SH-SY5Y (cell line): ENCODE measurements around the gene MSI2.
A peak's percentile ranks its signal among the peaks of the same experiment; 100 is the strongest.

Experiments
- GATA2 ChIP-seq: IDR thresholded peaks from 2 replicates; pipeline ENCODE4 v1.6.1; 2011; ENCODE audit warnings: mild to moderate bottlenecking, low read depth, low read length
- GATA3 ChIP-seq: IDR thresholded peaks from 2 replicates; pipeline ENCODE4 v1.6.1; 2011; ENCODE audit warnings: low read depth, mild to moderate bottlenecking, low read length, moderate library complexity

Gene MSI2

DNA sequence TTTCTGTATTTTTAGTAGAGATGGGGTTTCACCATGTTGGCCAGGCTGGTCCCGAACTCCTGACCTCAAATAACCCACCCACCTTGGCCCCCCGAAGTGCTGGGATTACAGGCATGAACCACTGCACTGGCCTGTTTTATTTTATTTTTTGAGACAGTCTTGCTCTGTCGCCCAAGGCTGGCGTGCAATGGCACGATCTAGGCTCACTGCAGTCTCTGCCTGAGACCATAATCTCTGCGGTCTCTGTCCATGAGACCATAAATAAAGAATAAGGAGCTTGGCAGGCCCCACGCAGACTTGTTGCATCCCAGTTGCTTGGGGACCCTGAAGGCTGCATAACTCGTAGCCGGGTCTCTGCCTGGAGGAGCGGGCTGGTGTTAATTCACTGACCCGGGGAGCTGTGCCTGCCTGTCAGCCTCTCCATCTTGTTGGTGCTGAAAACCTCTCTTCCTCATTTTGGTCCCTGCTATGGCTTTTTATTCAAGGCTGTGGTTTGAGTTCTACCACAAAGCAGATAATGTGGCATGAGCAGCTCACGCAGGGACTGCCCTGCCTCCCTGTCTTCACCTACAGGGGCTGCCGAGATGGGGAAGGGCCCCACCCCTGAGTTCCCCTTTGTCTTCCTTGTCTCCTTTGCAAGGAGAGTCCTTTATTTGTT, 82.1 kb downstream of the MSI2 start:
- TF ChIP-seq GATA2 (no peak), GATA3 (no peak)

DNA sequence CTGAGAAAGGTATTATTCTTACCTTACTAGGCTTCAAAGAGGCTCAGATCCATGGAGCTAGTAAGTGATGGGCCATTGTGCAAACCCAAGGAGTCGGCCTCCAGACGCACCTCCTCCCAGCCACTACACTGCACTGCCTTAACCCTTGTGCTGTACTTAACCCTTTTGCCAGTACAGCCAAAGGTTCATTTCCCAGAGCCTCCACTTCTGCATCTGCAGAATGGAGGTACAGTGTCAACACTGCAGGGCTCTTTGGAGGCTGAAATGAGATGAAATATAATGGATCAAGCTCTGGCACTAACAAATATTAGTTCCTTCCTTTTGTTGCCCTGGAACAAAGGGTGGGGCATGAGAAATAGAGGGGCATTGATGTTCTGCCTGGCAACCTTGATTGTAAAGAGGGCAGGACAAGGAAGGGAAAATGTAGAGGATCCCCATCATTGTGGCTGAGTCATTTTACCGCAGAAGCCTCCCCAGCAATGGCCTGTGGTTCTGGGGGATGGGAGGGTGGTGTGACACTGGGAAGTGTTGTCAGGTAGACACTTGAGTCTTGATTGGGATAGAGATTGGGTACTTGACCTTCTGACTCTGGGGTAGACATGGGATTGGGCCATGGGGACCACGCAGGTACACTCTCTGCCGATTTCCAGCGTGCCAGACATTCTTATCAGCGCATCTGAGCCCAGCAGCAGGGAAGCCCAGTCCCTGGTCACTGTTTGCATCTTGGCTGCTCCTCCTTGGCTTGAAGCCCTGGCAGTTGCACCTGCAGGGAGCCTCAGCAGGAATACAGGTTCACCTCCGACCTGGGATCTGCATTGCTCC, 84.0 kb downstream of the MSI2 start:
- TF ChIP-seq GATA3 (no peak), GATA2 (peak; percentile 55)

DNA sequence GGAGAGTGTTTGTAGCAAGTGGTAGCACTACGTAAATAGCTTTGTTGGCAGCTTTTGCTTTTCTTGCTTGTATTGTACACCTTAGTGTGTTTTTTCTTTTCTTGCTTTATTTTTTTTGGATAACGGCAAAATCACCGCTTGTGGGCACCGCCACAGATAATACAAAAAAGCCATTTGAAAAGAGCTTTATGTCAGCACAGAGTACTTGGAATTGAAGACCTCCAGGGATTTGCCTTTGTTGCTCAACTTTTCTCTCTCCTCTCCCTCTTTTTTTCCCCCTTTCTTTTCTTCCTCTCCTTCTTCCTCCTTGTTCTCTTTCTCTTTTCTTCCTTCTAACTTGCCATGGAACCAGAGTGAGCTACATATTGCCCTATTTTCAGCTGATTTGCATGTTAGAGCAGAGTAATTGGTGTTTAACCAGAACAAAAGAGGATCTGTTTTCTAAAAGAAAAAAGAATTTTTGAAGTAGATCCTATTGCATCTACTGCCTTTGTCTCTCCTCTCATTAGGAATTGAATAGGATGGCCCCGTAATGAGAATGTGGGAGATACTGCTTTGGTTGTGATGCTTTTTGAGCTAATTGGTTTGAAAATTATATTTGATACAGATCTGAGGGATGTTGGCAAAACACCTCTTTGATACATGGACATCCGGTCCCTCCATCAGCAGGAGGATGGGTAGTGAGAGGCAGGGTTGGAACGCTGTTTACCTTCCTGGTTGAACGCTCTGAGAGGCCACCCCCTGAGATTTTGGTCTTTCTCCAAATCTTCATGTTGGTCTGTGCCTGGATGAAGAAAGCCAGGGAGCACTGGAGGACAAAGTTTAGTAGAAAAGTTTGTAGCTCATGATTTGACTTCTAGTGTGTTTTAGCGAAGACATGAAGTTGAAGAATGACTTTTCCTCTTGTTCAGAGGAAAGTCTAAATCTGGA, 85.6 kb downstream of the MSI2 start:
- TF ChIP-seq GATA3 (no peak), GATA2 (no peak)

DNA sequence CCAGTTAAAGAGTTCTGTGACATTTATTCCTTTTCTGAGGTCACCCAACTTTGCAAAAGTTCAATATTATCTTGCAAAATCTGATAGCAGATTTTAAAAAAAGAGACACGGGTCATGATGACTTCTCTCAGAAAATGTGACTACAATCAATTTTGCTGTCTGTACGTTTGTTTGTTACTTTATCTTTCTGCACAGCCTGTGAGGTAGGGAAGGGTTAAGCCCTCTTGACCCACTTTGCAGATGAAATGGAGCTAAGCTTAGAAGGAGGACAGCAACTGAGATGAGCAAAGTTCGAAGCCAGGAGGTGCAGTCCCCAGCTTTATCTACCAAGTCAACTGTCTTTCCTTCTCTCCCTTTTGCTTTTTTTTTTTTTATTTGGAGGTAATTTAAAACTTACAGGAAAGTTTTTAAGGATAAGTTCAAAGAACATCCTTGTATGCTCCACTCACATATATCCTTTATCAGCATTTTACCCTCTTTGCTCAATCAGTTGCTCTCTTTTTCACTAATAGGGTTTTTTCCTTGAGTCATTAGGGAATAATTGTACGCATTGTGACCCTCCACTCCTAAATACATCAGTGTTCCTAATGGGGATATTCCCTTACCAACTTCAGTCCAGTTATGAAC, 86.8 kb downstream of the MSI2 start:
- TF ChIP-seq GATA3 (no peak), GATA2 (no peak)

DNA sequence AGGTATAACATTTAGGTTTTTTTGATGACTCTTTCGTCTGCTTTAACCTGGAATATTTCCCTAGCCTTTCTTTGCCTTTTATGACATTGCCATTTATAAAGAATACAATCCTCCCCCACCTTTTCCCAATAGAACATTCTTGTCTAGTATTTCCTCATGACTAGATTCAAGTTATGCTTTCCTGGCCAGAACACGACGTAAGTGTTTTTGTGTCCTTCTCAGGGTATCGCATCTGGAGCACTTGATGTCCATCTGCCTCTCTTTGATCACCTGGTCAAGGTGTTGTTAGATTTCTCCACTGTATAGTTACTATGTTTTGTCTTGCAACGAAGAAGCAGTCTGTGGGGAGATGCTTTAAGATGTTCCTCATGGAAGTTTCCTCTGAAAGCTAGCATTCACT, 87.4 kb downstream of the MSI2 start:
- no peak for TF ChIP-seq GATA3

DNA sequence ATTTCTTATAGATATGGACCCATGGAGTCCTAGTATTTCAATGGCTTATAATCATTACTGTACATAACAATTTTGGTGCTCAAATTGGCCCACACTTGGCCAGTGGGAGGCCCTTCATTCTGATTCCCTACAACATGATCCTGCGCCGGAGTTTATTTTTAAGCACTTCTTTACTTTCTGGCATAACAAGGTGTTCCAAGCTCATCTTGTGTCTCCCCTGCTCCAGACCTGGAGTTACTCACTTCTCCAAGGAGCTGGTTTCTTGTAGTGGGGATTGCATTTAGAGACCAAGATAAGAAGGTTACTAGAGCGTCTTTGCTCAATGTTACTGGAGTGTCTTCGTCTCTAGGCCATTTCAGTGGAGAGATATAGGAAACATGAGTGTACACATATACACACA, 87.9 kb downstream of the MSI2 start:
- TF ChIP-seq GATA3 (no peak), GATA2 (no peak)

DNA sequence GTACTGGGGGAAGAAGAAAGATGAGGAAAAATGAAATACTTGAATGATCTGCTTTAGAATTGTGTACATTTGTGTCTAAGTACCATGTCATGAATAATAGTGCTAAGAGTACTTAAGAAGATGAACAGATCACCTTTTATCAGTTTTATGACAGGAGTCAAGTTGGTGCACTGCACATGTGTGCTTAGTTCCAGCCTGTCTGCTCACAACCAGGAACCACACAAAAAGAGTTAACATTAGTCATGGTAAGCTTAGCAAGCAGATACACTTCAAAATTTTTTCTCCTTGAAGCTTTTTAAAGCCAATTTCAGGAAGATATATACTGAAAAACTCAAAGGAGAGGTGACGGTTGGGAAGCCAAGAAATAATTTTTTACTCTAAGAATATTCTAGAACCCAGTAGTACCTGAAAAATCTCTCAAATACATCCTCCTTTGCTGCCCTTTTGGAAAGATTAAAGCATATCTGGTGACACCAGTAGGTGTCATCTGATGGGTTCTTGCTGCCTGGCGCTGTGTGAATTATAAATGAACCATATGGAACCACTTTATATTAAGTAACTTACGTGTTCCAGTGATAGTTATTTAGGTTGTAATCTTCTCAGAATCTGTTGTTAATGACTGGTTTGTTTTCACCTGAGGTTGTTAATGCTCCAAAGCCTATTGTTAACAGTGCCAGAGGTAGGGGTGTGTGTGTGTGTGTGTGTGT, 93.4 kb downstream of the MSI2 start:
- TF ChIP-seq GATA2 (no peak), GATA3 (no peak)

DNA sequence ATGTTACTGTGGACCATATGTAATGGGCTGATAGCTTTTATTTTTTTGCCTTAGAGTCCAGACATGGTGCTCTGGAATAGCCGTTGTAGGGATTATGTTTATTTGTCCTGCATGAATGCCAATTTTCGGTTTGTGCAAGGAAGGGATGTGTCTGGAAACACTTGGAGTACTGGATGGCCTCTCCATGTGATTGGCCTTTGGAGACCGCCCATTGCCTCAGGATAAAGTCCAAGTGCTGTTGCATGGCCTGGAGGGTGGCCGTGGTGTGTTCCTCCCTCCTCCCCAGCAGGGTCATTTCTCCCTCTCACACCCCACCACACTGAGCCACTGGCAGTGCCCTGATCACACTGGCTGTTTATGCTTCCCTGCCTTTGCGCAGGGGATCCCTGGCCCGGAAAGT, 93.9 kb downstream of the MSI2 start:
- no peak for TF ChIP-seq GATA3
- TF ChIP-seq GATA2, result no peak

DNA sequence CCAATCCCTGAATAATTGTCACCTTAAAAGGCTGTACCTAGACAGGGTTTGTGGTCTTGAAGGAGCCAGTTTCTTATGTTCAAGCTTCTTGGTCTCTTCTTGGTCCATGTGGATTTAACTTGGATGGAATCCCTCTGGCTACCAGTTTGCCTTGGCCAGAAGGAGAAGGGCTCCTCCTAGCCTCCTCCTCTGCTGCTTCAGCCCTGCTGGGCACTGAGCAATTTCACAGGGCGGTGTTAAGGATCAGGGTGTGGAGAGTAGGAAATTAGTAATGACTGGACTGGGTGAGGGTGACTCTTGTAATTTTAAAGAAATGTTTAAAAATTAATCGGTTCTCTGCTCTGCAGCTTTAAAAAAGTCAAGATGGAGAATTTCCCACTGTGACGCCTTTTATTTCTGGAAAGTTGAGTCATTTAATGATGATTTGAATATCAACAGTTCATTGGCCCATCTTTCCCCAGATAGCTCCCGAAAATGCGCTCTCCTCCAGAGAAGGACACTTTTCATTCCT, 96.4 kb downstream of the MSI2 start:
- TF ChIP-seq GATA3, result no peak
- no peak for TF ChIP-seq GATA2

DNA sequence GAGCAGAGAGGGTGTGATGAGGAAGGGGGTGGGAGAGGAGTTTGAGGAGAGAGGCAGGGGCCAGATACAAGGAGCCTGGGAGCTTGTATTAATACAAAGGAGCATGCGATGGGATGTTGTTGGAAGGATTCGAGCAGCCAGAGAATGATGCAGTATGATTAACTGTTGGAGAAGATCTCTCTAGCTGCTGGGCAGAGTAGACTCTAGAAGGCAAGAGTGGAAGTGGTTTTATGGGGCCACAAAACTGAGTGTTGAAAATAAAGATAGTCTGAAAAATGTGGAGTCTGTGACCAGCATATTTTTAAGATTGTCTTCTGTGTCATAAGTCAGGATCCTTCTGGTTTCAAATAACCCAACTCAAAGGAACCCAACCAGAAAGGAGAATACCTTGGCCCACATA, 98.3 kb downstream of the MSI2 start:
- TF ChIP-seq GATA2 (no peak), GATA3 (no peak)

DNA sequence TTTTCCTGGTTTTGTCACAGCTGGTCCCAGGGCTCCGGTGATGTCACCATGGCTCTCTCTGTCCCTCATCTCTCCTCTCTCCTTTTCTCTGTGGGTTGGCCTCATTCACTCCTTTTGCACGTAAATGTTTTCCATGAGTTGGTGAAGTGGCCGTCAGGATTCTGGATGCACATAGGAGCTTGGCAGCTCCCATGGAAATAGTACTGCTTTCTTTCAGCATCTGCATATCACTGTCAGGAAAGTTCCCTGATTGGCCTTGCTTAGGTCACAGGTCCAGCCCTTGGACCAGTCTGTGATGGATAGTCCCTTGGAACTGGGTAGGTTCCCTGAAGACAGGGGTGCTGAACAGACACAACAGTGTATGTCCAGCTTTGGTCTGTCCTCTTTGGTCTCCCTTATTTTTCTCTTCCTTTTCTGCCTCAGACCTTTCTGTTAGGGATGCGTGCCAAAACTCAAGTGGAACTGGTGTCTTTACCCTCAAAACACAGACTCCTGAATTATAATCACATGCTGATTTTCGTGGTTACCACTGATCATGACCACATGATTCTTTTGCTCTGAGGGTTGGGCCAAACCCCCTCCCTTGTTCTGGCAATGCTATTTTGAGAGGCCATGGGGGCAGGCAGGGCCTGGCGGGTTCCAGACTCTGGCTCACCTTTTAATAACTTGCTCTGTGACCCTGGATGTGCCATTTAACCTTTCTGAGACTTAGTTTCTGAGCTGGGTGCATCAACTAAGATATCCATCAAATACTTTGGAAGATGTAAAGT, 99.0 kb downstream of the MSI2 start:
- TF ChIP-seq GATA3, result no peak
- TF ChIP-seq GATA2, result no peak

DNA sequence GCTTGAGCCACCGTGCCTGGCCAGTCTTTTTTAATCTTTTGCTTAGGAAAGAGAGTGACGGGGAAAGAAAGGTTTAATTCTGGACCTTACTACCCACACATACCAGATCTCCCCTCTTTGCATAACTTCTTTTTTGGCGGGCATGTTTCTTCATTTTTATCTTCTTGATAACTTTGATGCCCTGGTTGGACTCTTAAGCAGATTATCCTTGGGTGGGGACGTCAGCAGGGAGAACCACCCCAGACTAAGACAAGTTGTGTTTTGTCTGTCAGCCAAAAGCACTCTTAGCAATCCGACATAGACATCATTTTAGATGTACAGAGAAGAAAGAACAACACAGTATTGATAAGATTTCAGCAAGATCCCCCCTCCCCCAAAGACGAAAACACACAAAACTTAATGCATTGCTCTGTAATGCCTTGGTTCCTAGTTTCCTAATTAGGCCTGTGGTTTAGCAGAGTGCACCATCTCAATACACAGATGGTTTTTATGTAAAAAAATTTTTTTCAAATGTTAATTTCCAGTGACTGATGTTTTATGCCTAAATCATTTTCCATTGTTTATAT, 99.9 kb downstream of the MSI2 start:
- no peak for TF ChIP-seq GATA3
